Hematopoietic multipotent progenitor cell treated with erythropoietin and hydrocortisone succinate and interleukin-3 and kit ligand, for 17 days (in vitro differentiated cells): ENCODE data around the gene TCOF1.
"Not testable (repeated sequence)": the region's sequence is repeated elsewhere in the genome, so short reads cannot be mapped to it uniquely, and the experiment has no call there.

Source experiments
- DNase-seq: peaks from one replicate; pipeline ENCODE4 v3.0.0-alpha.2; 2015; ENCODE audit warnings: low spot score

TCOF1 gene

GRCh38 chr5:150404941-150405816 lies 47.7 kb downstream of the TCOF1 start:
- no peak for DNase-seq

DNA sequence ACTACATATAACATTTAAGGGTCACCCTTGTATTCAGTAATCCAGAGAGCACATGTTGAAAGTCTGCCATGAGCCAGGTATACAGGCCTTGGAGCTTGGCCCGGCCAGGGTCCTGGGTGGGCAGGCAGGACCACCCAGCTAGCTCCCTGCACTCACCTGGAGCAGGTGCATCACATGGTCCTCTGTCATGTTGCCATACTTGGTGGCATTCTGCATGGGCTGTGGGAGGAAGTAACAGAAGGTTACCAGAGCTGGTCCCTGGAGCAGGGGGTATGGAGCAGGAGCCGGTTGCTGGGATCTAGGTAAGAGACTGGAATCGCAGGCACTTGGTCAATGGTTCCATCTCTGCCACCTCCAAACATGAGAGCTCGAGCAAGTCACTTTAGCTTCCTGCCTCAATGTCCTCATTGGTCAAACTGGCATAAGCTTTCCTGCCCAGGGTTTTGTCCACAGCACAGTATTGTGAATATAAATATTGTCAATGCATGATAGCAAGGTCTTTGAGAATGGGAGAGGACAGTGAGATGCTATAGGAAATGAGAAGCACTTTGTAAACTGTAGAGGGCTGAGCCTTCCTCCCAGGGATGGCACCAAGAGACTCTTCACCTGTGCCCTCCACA lies 48.7 kb downstream of the TCOF1 start:
- no peak for DNase-seq

GRCh38 chr5:150406723-150407095 lies 49.2 kb downstream of the TCOF1 start:
- no peak for DNase-seq

DNA sequence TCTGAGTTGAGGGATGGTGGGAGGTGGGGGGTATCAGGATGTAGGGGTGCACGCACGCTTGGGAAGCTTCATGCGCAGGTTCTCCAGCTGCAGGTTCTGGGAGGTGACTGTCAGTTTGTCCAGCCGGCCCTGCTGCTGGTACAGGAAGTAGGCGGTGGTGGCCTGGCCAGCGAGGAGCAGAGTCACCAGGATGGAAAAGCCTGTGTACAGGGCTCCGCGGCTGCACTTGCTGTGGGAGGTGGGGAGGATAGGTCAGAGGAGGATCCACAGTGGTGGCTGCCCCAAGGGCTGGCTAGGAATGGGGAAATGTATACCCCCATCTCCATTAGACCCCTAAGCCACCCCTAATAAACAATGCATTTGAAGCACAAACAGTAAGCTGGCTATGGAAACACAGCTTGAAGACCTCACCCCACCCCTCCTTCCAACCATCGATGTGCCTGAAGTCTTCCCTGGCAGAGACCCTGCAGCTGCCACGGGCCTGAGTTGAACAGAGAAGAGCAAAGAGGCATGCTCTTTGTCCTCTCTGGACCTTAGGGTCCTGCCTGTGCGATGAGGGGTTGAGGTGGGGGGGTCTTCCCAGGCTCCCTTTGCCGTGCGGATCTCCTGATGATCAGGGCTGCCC lies 49.7 kb downstream of the TCOF1 start:
- DNase-seq: no peak

DNA sequence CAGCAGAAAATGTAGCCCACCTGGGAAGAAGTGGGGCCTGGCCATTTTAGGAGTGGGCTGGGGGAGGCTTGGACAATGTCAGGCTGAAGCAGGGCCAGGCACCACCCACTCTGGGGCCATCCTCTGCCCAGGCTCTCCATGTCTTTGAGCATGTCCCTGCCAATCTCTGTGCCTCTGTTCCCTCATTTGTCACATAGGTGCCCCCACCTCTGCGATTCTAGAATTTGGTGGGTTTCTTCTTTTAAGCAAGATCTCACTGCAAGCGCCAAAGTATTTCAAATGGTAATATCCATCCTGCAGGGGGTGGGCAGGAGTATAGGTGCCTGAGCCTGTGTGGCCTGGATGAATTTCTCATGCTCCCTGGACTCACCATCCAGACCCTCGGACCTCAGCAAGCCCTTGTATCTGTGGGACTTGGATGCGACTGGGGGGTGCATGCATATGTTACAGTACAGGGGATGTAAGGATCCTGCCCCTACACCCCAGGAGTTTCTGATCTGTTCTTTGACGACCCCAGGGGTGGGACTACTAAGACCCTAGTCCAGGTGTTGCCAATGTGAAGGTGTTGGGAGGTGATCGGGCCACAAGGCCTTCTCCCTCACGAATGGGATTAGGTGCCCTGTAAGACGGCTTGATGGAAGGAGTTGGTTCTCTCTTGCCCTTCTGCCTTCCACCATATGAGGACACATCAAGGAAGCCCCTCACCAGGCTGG lies 50.9 kb downstream of the TCOF1 start:
- DNase-seq: no peak

- peak; percentile 38 for DNase-seq
These were observed 52.4 kb downstream of the TCOF1 start for GRCh38 chr5:150409638-150410523.

- DNase-seq: no peak
These were observed 53.2 kb downstream of the TCOF1 start for GRCh38 chr5:150410524-150411244.

DNA sequence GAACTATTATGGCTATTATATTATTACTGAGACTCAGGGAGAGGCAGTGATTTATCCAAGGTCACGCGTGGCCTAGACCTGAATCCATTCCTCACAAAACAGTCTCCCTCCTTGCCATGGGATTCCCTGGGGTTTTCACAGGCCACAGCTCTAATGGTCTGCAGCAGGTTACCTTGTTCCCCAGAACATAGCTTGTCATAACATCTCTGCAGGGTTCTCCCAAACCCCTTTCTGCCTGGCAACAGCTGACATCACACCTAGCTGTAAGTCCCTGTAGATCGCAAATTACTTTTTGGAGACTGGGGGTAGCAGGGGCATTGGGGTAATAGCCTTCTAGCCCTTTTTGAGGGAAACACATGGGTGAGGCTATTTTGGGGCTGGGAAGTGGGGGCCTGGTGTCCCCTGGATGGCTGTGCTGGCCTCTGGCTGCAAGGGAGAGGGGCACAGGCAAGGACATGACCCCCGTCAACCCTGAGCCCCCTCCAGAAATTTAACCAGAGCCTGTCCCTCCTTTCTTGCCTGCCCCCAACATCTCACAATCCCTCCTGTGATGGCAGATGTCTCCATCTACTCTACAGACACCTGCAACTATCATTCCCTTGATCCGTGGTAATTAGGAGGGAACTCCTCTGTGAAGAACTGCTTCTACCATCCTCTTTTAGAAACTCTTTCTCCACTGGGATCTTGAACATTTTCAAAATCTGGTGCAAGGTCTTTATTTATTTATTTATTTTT lies 53.9 kb downstream of the TCOF1 start:
- no peak for DNase-seq

GRCh38 chr5:150412319-150413175 lies 55.0 kb downstream of the TCOF1 start, which contains the start of gene CD74:
CD74 (minus strand) TSS chr5:150412910; CDS start chr5:150412749, 161 bp downstream.
- DNase-seq: no peak

- no peak for DNase-seq
These were observed 55.8 kb downstream of the TCOF1 start for GRCh38 chr5:150413176-150413901.

- DNase-seq: not testable (repeated sequence)
These were observed 56.6 kb downstream of the TCOF1 start for GRCh38 chr5:150413902-150414790.

DNA sequence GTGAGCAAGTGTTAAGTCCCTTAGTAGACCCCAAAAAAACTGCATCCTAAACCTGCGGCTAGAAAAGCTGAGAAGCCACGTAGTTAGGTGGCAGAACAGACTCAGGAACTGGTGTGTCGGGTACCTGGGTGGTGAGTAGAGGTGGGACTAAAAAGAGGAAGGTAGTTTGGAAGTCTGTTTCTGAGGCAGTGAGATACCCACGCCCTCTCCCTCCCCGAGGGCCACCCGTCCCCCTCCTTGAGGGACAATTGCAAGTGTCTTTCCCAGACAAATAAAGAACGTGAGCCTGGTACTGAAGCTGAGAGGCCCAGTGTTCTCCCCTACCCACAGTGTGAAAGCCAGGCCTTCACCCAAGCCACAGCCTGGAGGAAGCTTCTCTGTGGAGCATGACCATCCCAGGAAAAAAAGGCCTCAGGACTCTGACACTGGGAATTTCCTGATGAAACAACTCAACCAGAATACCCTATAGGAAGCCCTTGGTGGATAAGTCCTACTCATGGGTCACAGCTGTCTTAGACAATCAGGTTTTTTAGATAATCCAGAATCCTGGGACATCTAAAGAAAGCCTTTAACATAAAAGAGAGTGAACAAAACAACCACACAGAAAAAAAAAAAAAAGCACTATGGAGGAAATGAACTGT lies 62.3 kb downstream of the TCOF1 start:
- no peak for DNase-seq

GRCh38 chr5:150422075-150422474 lies 64.6 kb downstream of the TCOF1 start:
- no peak for DNase-seq

DNA sequence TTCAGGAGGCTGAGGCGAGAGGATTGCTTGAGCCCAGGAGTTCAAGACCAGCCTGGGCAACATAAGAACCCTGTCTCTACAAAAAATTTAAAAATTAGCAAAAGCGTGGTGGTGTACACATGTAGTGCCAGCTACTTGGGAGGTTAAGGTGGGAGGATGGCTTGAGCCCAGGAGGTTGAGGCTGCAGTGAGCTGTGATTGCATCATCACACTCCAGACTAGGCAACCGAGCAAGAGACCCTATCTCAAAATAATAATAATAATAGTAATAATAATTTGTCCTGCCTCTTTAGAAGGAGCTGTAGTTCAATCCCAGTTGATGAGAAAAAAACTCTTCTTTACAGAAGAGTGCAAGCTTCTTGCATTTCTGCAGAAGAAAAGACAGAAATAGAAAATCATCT lies 65.3 kb downstream of the TCOF1 start:
- DNase-seq: no peak

DNA sequence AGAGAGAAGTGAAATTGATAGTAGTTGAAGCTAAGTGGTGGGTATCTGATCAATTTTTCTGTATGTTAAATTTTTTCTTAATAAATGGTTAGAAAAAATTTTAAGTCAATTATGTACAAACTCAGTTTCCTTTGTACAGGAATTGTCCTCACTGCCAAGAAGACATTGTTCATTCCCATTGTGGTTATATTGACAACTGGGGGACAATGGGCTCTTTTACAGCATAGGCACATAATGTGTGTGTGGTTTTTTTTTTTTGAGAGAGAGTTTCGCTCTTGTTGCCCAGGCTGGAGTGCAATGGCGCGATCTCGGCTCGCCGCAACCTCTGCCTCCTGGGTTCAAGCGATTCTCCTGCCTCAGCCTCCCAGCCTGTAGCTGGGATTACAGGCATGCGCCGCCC lies 68.7 kb downstream of the TCOF1 start:
- DNase-seq: not testable (repeated sequence)

DNA sequence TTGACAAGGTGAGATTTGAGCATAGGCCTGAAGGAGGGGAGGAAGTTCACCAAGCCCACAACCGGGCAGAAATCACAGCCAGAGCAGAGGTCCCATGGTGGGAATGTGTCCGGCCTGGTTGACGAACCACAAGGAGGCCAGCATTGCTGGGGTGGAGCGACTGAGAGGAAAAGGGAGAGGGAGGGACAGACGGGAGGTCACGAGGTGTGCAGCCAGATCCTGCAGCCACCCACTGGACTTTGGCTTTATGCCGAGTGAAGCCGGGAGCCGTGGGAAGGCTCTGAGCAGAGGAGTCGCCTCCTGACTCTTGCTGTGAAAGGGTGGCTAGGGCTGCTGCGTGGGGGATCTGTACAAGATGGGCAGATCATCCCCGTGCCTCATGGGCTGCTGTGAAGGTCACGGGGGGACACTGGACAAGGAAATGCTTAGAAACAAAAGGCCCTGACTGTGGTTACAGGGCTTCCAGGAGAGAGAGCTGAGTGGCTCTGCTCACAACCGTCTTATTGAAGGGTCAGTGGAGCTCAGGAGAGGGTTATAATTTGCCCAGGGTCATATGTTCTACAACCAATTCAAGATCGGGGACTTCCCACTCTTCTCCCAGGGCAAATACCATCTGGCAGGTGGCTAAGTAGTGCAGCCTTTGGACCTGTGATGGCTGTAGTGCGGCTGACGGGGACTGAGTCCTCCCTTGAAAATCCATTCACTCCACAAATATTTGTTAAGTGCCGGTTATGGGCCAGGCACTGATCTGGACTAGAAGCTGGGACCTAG lies 70.8 kb downstream of the TCOF1 start:
- no peak for DNase-seq
